CD4-positive, alpha-beta T cell (primary cell): ENCODE results near the gene GPR180. TPM values are rescaled to one million over a fixed set of nuclear protein-coding genes. Genes with fewer than 3 reads are reported as not detected.

ENCODE experiments used
- ATAC-seq: fragments of 200-7000 bp; cut with Tn5 transposase; one replicate; pipeline ENCODE4 v1.10.0; 2022; ENCODE audit warnings: mild to moderate bottlenecking; ENCODE audit not compliant: poor library complexity
- CTCF ChIA-PET: fragments of 350-600 bp; sonication (Branson Sonifier 250); formaldehyde crosslinking; loops from one replicate; lab custom pipeline; 2021; ENCODE audit warnings: antibody characterized with exemption, inconsistent platforms; lab: Charles Lee
- POLR2A ChIA-PET: fragments of 350-600 bp; sonication (Branson Sonifier 250); formaldehyde crosslinking; loops from one replicate; lab custom pipeline; 2021; ENCODE audit warnings: antibody characterized with exemption, inconsistent platforms; lab: Charles Lee
- DNase-seq, 14 experiments: peaks; one replicate each; pipeline ENCODE4 v3.0.0-alpha.2; 2013 to 2020; ENCODE audit warnings: mixed read lengths in 2 of 14
- H3K27ac ChIP-seq, 2 donors: one replicate each; pipeline versions ENCODE4 v1.5.1 to v1.7.0; 2013; ENCODE audit warnings: low read length in 2 of 2, low read depth in 1 of 2, mild to moderate bottlenecking in 1 of 2
- H3K27me3 ChIP-seq, 2 experiments: 1 replicate in 1 of 2; 2 replicates in 1 of 2; pipeline versions ENCODE4 v1.6.1 to v1.7.0; 2013; ENCODE audit warnings: low read length in 2 of 2, control low read depth in 1 of 2, mild to moderate bottlenecking in 1 of 2, moderate library complexity in 1 of 2; ENCODE audit not compliant: insufficient read depth in 2 of 2, control insufficient read depth in 1 of 2
- H3K36me3 ChIP-seq: one replicate; pipeline ENCODE4 v1.6.1; 2013; ENCODE audit warnings: low read length, control low read depth; ENCODE audit not compliant: insufficient read depth
- H3K4me1 ChIP-seq: one replicate; pipeline ENCODE4 v1.6.1; 2013; ENCODE audit warnings: low read length, control low read depth; ENCODE audit not compliant: insufficient read depth
- H3K4me3 ChIP-seq: one replicate; pipeline ENCODE4 v1.5.1; 2013; ENCODE audit warnings: mild to moderate bottlenecking, low read length, moderate library complexity
- H3K9me3 ChIP-seq, 2 experiments: 1 replicate in 1 of 2; 2 replicates in 1 of 2; pipeline versions ENCODE4 v1.6.1 to v1.7.0; 2013; ENCODE audit warnings: low read length in 2 of 2, mild to moderate bottlenecking in 2 of 2, control low read depth in 1 of 2, moderate library complexity in 1 of 2; ENCODE audit not compliant: control insufficient read depth in 1 of 2, insufficient read depth in 1 of 2
- H3K27ac Mint-ChIP-seq: one replicate; pipeline ENCODE4 v1.8.0; 2020; ENCODE audit warnings: mixed read lengths
- H3K27me3 Mint-ChIP-seq: one replicate; pipeline ENCODE4 v1.8.0; 2021; ENCODE audit warnings: mixed read lengths
- H3K36me3 Mint-ChIP-seq: one replicate; pipeline ENCODE4 v1.8.0; 2021; ENCODE audit warnings: low read depth, mixed read lengths
- H3K4me1 Mint-ChIP-seq: one replicate; pipeline ENCODE4 v1.8.0; 2021; ENCODE audit warnings: low read depth, mixed read lengths
- H3K4me3 Mint-ChIP-seq: one replicate; pipeline ENCODE4 v1.8.0; 2020; ENCODE audit warnings: mild to moderate bottlenecking, mixed read lengths
- H3K9me3 Mint-ChIP-seq: one replicate; pipeline ENCODE4 v1.8.0; 2020; ENCODE audit warnings: mixed read lengths
- CTCF ChIP-seq: fragments of 200-600 bp; IDR thresholded peaks from one replicate; pipeline ENCODE4 v1.8.0; 2022; ENCODE audit warnings: antibody characterized with exemption, mild to moderate bottlenecking
- intact Hi-C, 2 experiments: fragments of 100-400 bp; cut with DNase I in 1 of 2; cut with micrococcal nuclease in 1 of 2; formaldehyde crosslinking; loops; one replicate each; pipeline versions ENCODE4 v1.15.1 to v1.9.0; 2023 to 2025; cut with DNase I, micrococcal nuclease
- total RNA-seq, 174 experiments: library from RNA in 2 of 174; stranded (reverse) in 2 of 174; gene quantifications; one replicate each; pipeline ENCODE4 v1.2.3 and lab custom pipeline; 2021 to 2026

GPR180 gene
- total RNA-seq, 2 experiments from 2014 or later: 0.80 to 0.92 TPM

DNA sequence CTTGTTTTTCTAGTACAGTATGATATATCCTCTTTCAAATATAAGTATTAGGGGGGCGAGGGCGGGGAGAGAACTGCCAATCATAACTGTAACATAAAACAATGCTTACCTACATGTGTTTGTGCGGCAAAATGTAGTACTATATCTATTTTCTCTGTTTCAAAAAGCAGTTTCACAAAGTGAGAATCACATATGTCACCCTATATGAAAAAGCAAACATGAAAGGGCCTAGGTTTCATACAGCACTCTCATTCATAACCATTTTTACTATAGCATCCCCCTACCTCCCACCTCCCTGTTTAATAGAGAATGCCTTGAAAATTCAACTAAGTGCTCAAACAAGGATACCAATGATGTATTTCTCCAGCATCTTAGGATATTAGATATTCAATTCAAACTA lies 10.9 kb upstream of the GPR180 start:
- peaks cover 41% of the 10 kb centered on the region for H3K36me3 ChIP-seq
- Mint-ChIP-seq H3K4me3 (no peak overlapping the region), H3K36me3 (peaks cover 65% of the 10 kb centered on the region), H3K27me3 (no peaks in the 10 kb centered on the region), H3K9me3 (no peaks in the 10 kb centered on the region), H3K4me1 (peaks cover 50% of the 10 kb centered on the region), H3K27ac (no peak overlapping the region)
- H3K9me3 ChIP-seq: no peaks in the 10 kb centered on the region
- no peak for ATAC-seq
- DNase-seq: no peak
- TF ChIP-seq CTCF: no peak
- no peaks in the 10 kb centered on the region for H3K27me3 ChIP-seq
- H3K27ac ChIP-seq: no peak overlapping the region
- peaks cover 24% of the 10 kb centered on the region for H3K4me1 ChIP-seq
- no peak overlapping the region for H3K4me3 ChIP-seq
- intact Hi-C loops: loop anchor here in 1 of 2 experiments (10.0 kb wide), 1 partner anchor 1084 kb away; the partner anchor contains the start of gene DNAJC3
- CTCF ChIA-PET: no interaction called here
- POLR2A ChIA-PET: no interaction called here

DNA sequence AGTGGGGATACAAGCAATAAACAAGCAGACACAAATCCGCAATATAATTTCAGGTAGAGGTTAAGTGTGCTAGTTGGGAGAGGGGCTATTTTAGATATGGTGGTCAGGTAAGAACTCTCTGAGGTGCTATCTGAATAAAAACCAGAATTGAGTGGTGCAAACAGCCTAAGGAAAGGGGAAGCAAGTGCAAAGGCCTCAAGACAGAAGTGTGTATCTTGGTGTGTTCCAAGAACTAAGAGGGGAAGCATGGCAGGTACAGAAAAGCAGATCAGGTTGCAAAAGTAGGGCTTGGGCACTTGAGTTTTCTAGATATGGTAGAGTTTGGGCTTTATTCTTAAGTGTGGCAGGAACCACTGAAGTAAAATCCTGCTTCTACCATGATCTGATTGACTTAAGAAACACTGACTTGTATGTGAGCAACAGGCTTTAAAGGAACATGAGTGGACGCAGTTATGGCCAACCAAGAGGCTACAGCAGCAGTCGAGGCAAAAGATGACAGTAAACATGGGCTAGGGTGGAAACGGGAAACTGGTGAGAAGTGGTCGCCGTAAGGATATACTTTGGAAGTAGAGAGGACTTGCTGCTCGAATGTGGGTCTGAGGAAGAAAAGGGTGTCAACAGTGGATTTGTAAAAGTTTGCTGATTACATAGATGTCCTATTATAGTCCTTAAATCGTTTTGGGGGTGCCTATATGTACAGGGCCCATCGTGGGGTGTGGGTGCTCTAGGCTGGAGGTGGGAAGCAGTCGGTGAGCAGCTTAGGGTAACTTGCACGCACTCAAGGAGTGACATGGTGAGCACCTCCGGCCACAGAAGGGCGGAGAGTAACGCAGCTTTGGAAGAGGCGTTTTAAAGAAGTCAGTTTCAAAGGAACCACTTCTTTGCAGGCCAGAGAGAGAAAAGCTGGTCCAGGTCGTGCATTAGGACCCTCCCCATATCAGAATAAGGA lies 6.4 kb upstream of the GPR180 start:
- POLR2A ChIA-PET: interaction anchor here (0.6 to 2.2 kb wide), 9 partner anchors 9 to 1081 kb away, joined by 3 to 75 read pairs (median 4); partner anchors contain the start of gene DNAJC3
- peaks cover 31% of the 10 kb centered on the region for H3K4me1 ChIP-seq
- H3K9me3 ChIP-seq: no peaks in the 10 kb centered on the region
- Mint-ChIP-seq H3K27me3 (no peaks in the 10 kb centered on the region), H3K4me1 (peaks cover 40% of the 10 kb centered on the region), H3K36me3 (peaks cover 34% of the 10 kb centered on the region), H3K27ac (peak overlapping the region; percentile 76), H3K4me3 (peak overlapping the region; percentile 92), H3K9me3 (no peaks in the 10 kb centered on the region)
- H3K27ac ChIP-seq: peak overlapping the region; percentile 59 to 68
- H3K27me3 ChIP-seq: no peaks in the 10 kb centered on the region
- peak overlapping the region; percentile 74 for H3K4me3 ChIP-seq
- TF ChIP-seq CTCF: no peak
- intact Hi-C loops: loop anchor here in 1 of 2 experiments (2.0 to 10.0 kb wide), 2 partner anchors 44 to 1080 kb away; partner anchors contain the start of gene DNAJC3
- DNase-seq (peak in 6 of 14 experiments; percentile 7 to 59 (median 43)), ATAC-seq (peak; percentile 51)
- CTCF ChIA-PET: interaction anchor here (0.6 to 1.3 kb wide), 4 partner anchors 13 to 814 kb away, joined by 3 to 5 read pairs (median 4); no protein-coding TSS in a partner anchor
- H3K36me3 ChIP-seq: peaks cover 20% of the 10 kb centered on the region

DNA sequence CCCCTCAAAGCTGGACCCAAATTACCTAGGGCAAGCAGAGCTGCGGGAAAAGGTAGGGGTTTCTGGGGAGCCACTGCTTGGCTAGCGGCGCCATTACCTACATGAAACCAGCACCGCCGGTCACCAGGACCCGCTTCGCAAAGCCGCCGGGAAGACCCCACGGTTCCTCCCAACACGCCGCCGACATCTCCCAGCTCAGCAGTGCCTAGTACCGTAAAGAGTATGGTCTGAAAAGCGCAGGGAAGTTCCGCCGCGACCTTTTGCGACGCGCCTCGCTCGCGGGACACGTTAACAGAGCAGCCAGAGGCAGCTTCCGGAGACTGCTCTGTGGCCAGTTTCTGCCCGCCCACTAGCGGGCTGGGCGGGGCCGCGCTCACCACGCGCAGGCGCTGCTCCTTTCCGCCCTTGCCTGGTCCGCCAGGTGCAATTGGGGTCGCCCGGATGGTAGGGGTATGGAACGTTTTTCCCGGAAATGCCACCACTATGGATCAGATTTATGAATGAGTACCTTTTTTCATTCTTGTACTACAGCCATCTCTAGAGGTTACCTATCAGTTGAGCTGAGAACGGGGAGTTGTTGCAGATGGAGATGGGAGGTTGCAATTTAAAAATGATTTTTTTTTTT lies 5.6 kb upstream of the GPR180 start, which contains the start of gene TGDS:
TSS of gene TGDS (minus strand) at position 203 of the 625 bp plus-strand sequence. CDS start at position 187, 16 bp downstream.
- Mint-ChIP-seq H3K4me1 (peaks cover 38% of the 10 kb centered on the region), H3K27me3 (no peaks in the 10 kb centered on the region), H3K36me3 (peaks cover 27% of the 10 kb centered on the region), H3K4me3 (peak within 1 kb of the TSS; percentile 92), H3K27ac (peak within 1 kb of the TSS; percentile 76), H3K9me3 (no peaks in the 10 kb centered on the region)
- Histone ChIP-seq H3K27ac (peak within 1 kb of the TSS; percentile 59 to 68), H3K4me3 (peak within 1 kb of the TSS; percentile 74), H3K4me1 (peaks cover 32% of the 10 kb centered on the region), H3K9me3 (no peaks in the 10 kb centered on the region), H3K36me3 (peaks cover 12% of the 10 kb centered on the region), H3K27me3 (no peaks in the 10 kb centered on the region)
- ATAC-seq (peak; percentile 98), DNase-seq (peak; percentile 69 to 95 (median 83))
- intact Hi-C loops: loop anchor here (1.0 to 10.0 kb wide), 3 partner anchors 45 to 1079 kb away; partner anchors contain the start of gene DNAJC3 (in 1 of the 2)
- CTCF ChIA-PET: interaction anchor here (0.6 to 1.3 kb wide), 4 partner anchors 12 to 814 kb away, joined by 3 to 5 read pairs (median 4); no protein-coding TSS in a partner anchor
- no peak for TF ChIP-seq CTCF
- POLR2A ChIA-PET: interaction anchor here (0.7 to 2.2 kb wide), 8 partner anchors 20 to 1080 kb away, joined by 3 to 75 read pairs (median 4); partner anchors contain the start of gene DNAJC3
